Inflammatory macrophage treated with lipopolysaccharide for 1 hour (primary cell): ENCODE data around the gene VTI1B.
A peak's percentile ranks its signal among the peaks of the same experiment; 100 is the strongest.
"Not testable (repeated sequence)": the region's sequence is repeated elsewhere in the genome, so short reads cannot be mapped to it uniquely, and the experiment has no call there.

Source experiments
- DNase-seq, 2 donors: peaks; one replicate each; pipeline ENCODE4 v3.0.0-alpha.2; 2020 to 2022

The VTI1B gene

DNA sequence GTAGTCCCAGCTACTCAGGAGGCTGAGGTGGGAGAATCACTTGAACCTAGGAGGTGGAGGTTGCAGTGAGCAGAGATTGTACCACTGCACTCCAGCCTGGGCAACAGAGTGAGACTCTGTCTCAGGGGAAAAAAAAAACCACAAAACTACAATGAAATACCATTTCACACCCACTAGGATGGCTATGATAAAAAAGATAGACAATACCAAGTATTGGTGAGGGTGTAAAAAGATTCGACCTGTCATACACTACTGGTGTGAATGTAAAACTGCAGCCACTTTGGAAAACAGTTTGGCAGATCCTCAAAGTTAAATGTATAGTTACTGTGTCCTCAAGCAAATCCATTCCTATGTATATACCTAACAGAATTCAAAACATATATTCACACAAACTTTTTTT, 48.3 kb downstream of the VTI1B start:
- DNase-seq, result not testable (repeated sequence)

DNA sequence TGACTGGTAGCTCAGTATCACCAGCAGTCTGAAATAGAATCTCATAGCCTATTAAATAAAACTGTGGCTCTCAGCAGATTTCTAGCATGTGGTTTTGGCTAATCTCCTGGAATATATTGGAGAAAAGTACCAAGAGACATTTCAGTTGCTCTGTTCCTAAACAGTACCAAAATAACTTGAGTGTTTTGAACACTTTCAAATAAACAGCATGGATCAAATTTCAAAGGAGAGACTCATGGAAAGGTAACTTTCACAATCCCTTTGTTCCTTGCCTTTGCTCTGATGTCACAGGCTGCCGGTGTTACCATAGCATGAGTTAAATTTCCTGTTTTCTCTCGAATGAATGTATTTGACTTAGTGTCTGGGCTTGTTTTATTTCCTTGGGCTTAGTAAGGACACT, 51.3 kb downstream of the VTI1B start:
- no peak for DNase-seq

DNA sequence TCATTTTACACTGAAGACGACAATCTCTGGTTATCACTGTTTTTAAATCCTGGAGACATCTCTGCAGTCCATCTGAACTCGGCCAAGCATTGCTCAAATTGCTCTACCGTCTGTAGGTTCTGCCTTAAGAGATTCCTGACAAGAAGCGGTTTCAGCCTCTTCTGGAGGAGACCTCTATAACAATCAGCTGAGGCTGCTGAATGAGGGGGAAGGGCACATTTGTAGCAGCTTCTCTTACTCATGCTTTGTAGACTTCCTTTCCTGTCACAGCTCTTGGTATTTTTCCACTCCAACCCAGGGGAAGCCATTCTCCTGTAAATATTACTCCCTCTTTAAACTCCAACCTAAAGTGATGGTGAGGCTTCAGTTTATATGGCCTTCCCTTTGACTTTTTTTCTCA, 51.8 kb downstream of the VTI1B start:
- peak; percentile 24 to 30 for DNase-seq

DNA sequence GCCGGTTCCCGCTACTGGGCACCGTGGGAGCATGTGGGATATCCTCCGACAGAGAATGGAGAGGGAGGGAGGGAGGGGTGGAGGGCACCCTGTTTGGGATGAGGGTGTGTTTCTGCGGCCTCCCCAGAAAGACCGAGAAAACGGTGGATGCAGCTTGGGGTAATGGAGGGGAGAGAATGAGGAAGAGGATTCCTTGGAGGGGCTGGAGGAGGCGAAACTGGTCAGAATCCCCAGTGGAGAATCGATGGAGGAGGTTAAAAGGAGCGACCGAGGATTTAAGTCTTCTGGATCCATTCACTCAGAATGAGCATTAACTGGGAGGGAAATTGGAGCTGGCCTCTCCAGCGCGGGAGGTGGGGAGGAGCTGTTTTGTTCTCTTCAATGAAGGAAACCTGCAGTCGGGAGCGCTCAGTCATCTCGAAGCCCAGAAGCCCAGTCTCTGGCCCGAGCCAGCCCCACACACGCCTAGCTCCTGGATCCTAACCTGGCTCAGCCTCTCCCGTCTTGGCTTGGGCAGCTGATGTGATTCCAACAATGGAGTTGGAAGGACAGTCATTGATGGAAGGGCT, 54.1 kb downstream of the VTI1B start:
- DNase-seq, result no peak

DNA sequence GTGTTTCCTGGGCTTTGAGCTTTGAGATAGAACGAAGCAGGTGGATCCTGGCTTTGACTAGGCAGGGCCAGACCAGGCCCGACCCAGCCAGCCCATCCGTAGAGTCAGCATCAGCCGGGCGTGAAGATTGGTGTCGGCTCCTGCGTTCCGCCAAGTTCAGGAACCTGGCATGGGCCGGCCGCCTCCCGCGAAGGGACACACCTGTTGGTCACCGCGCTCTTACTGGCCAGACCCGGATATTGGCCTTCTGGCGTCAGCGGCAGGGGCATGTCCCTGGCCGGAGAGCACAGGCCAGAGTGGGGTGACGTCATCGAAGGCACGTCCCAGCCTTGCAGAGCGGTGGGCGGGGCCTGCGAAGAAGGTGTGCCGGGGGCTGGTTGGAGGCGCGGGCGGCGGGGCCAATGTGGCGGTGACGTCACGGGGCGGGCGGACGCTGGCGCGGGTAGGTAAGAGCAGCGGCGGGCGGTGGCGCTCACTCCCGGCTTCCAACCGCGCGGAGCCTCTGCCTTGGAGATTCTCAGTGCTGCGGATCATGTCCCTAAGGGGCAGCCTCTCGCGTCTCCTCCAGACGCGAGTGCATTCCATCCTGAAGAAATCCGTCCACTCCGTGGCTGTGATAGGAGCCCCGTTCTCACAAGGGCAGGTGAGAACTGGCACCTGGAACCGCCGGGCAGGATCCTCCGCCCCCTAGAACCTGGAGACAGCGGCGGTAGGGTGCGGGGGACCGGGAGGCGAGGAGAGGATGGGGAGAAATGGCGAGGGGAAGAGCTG, 54.8 kb downstream of the VTI1B start, which contains the start of gene ARG2:
ARG2 (plus strand) TSS at position 475 of the 771 bp plus-strand sequence; CDS start at position 533, 58 bp downstream.
- DNase-seq, result peak; percentile 90 to 94

DNA sequence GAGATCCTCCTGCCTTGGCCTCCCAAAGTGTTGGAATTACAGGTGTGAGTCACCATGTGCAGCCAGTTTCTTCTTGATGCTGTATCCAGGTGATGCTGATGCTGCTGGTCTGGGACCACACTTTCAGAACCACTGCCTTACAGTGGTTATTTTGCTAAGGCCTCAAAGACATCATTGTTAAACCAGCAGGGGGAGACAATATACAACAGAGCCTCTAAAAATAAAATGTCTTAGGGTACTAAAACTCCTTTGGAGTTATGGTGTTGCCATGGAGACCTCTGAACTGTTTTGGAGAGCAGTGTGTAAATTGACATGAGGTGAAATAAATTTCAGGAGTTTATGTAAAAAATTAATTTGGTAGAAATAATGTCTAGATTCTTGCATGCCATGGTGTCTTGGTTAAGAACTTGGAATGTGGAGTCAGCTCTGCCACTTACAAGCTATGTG, 55.8 kb downstream of the VTI1B start:
- peak; percentile 68 to 81 for DNase-seq

DNA sequence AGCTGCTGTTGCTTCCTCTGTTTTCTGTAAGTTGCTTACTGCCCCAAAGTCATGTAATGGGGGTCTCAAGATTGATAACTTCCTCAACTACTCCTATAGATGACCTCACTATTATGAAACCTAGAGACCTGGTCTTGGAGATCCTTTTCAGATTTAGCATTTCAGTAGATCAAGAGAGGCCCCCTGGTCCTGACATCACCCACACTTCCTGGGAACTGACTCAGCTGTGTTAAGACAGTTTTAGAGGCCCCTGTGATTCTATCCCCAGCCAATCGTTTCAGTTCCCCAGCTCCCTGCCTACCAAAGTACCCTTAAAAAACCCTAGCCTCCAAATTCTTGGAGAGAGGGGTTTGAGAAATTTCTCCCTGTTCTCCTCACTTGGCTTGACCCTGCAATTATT, 63.9 kb downstream of the VTI1B start:
- DNase-seq, result no peak

DNA sequence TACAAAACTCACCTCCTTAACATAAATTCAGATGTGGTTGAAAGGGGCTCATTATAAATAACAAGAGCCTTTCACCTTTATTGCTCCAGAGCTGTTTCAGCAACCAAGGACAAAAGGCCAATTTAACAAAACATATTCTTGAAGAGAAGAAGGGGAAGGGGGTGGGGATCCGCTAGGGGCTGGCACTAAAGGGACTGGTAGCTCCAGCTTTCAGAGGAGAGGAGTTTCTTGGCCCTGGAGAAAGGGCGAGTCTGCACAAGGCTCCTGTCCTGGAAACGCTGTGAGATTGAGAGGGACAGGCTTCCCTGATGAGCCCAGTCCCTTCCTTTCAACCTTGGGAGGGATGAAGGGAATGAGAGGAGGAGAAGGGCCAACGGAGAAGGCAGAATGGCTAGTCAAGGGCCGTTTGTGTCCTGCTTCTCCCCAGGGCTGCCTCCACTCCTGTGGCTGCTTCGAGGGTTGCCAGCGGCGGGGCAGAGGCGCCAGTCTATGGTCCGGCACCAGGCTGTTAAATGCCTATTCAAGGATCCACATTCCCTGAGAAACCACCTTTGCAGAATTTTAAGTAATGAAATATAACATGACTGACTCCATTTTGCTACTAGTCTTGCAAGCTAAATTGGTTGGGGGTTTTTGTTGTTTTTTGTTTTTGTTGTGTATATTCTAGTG, 64.7 kb downstream of the VTI1B start:
- DNase-seq, result no peak

DNA sequence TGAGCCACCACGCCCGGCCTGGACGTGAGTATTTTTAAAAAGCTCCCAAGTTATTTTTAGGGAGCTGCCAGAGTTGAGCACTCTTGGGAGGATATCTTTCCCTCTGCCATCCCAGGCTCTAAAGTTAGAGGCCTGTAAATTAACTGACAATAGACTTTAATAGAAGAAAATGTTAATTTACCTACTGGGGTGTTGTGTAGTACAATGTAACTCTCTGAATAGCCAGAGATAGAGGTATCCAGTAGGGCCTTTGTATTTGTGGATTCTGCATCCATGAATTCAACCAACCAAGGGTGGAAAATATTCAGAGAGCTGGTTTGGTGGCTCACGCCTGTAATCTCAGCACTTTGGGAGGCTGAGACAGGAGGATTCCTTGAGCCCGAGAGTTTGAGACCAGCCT, 66.8 kb downstream of the VTI1B start:
- DNase-seq, result no peak

DNA sequence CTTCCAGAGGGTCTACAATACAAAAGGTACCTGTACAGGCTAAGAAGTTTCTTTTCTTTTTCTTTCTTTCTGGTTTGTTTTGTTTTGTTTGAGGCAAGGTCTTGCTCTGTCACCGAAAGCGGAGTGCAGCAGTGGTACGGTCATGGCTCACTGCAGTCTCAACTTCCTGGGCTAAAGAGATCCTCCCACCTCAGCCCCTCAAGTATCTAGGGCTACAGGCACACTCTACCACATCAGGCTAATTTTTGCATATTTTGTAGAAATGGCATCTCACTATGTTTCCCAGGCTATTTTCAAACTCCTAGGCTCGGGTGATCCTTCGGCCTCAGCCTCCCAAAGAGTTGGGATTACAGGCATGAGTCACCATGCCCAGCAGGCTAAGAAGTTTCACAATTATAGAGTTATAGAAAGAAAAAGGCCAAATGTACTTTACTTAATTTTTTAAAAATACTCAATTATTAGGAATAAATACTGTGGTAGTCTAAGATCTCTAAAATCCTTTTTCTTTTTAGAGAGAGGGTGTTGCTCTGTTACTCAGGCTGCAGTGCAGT, 71.4 kb downstream of the VTI1B start:
- no peak for DNase-seq

DNA sequence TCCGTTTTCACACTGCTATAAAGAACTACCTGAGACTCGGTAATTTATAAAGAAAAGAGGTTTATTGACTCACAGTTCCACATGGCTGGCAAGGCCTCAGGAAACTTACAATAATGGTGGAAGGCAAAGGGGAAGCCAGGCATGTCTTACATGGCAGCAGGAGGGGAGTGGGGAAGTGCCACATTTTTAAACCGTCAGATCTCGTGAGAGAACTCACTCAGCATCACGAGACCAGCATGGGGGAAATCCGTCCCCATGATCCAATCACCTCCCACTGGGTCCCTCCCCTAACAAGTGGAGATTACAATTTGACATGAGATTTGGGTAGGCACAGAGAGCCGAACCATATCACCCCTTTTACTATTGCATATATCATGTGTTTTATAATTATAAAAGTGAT, 72.4 kb downstream of the VTI1B start:
- peak; percentile 29 to 48 for DNase-seq

DNA sequence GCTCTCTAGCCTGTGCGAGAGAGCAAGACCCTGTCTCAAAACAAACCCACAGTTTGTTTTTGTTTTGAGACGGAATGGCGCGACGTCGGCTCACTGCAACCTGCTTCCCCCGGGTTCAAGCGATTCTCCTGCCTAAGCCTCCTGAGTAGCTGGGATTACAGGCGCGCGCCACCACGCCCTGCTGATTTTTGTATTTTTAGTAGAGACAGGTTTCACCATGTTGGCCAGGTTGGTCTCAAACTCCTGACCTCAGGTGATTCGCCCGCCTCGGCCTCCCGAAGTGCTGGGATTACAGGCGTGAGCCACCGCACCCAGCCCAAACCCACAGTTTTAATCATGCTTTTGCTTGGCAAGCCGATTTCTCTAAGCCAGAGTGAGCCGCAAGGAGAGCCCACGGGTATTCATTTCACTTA, 73.9 kb downstream of the VTI1B start:
- not testable (repeated sequence) for DNase-seq

DNA sequence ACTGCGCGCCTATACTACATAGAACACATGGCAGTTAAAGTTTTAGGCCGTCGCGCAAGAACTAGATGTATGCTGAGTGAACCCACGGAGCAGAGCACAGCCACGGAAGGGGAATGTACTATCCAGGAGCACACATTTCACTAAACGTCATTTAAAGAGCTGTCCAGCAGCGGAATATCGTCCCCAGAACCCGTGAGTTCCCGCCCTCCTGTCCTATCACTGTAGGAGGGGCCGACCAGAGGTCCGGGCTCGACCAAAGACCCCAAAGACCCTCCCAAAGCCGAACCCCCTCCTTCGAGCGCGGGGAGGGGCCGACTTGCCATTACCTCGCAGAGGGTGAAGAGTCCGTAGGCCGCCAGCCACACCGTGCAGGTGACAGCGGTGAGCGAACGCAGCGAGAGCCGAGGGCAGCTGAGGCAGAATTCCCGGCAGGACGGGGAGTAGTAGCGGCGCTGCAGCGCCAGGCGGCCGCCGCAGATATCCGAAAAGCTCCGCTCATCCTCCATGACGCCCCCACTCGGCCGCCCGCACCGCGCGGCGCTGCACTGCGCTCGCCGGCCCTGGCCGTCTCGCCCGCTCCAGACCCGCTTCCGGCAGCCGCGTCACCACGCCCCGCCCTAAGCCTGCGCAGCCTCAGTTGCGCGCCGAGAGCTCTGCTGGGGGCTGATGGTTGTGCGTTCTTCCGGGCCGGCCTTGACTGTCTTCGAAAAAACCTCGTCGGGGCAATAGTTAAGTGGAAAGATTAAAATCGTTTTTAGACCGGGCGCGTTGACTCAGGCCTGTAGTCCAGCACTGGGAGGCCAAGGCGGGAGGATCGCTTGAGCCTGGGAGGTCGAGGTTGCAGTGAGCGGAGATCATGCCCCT, 74.5 kb downstream of the VTI1B start, which contains the start of gene PIGH:
PIGH (minus strand) TSS at position 571 of the 864 bp plus-strand sequence; CDS start at position 506, 65 bp downstream.
- peak; percentile 80 to 94 for DNase-seq
